Loucy (cell line): ENCODE data around the gene HASPIN.

Experiments used
- H2AFZ ChIP-seq: fragments of 200-600 bp; sonication (generic); 2 replicates; pipeline ENCODE4 v1.6.0; 2016; ENCODE audit warnings: antibody characterized with exemption, mild to moderate bottlenecking, low read length, moderate library complexity
- H3F3A ChIP-seq: fragments of 200-600 bp; 2 replicates; pipeline ENCODE4 v1.6.0; 2016; ENCODE audit warnings: antibody characterized with exemption, low read depth, mild to moderate bottlenecking
- H3K27me3 ChIP-seq: fragments of 200-600 bp; sonication (generic); 2 replicates; pipeline ENCODE4 v1.6.1; 2014; ENCODE audit warnings: low read length, mild to moderate bottlenecking; ENCODE audit not compliant: insufficient read depth, poor library complexity, severe bottlenecking
- H3K36me3 ChIP-seq: fragments of 200-600 bp; sonication (generic); 2 replicates; pipeline ENCODE4 v1.6.1; 2016; ENCODE audit warnings: low read length; ENCODE audit not compliant: insufficient read depth
- H3K4me1 ChIP-seq: fragments of 200-600 bp; sonication (generic); 2 replicates; pipeline ENCODE4 v1.5.1; 2014; ENCODE audit warnings: low read length, mild to moderate bottlenecking; ENCODE audit not compliant: insufficient read depth, poor library complexity, severe bottlenecking
- H3K4me2 ChIP-seq: fragments of 200-600 bp; sonication (generic); 2 replicates; pipeline ENCODE4 v1.6.0; 2014; ENCODE audit warnings: antibody characterized with exemption, low read length, low read depth, mild to moderate bottlenecking; ENCODE audit not compliant: poor library complexity, severe bottlenecking
- H3K4me3 ChIP-seq: fragments of 200-600 bp; sonication (generic); 2 replicates; pipeline ENCODE4 v1.5.1; 2014; ENCODE audit warnings: low read length, mild to moderate bottlenecking, mixed read lengths; ENCODE audit not compliant: poor library complexity, severe bottlenecking
- H3K79me2 ChIP-seq: fragments of 200-600 bp; sonication (generic); 2 replicates; pipeline ENCODE4 v1.6.1; 2014; ENCODE audit warnings: low read length; ENCODE audit not compliant: insufficient read depth
- H3K9ac ChIP-seq: fragments of 200-600 bp; sonication (generic); 2 replicates; pipeline ENCODE4 v1.6.0; 2014; ENCODE audit warnings: mild to moderate bottlenecking, low read depth, low read length, moderate library complexity; ENCODE audit not compliant: poor library complexity, severe bottlenecking
- H3K9me2 ChIP-seq: fragments of 200-600 bp; sonication (generic); replicated peaks from 2 replicates; pipeline ENCODE4 v1.6.1; 2016; ENCODE audit warnings: low read depth, low read length, mixed read lengths
- H3K9me3 ChIP-seq: fragments of 200-600 bp; sonication (generic); 2 replicates; pipeline ENCODE4 v1.6.1; 2014; ENCODE audit warnings: mild to moderate bottlenecking, antibody characterized with exemption, low read length, low read depth; ENCODE audit not compliant: insufficient read depth
- H4K20me1 ChIP-seq: fragments of 200-600 bp; sonication (generic); 2 replicates; pipeline ENCODE4 v1.6.0; 2014; ENCODE audit warnings: antibody characterized with exemption, low read length, mild to moderate bottlenecking; ENCODE audit not compliant: insufficient read depth, poor library complexity, severe bottlenecking
- EZH2phosphoT487 ChIP-seq: fragments of 200-600 bp; IDR thresholded peaks from 2 replicates; pipeline ENCODE4 v1.6.1; 2018; ENCODE audit warnings: antibody characterized with exemption, mild to moderate bottlenecking, moderate library complexity, borderline replicate concordance
- TF ChIP-seq, protein P1 (sequence below): fragments of 200-600 bp; sonication (generic); conservative IDR thresholded peaks from 2 replicates; pipeline ENCODE4 v1.5.1; 2014; ENCODE audit warnings: mild to moderate bottlenecking, antibody characterized with exemption, low read length

The HASPIN gene

DNA sequence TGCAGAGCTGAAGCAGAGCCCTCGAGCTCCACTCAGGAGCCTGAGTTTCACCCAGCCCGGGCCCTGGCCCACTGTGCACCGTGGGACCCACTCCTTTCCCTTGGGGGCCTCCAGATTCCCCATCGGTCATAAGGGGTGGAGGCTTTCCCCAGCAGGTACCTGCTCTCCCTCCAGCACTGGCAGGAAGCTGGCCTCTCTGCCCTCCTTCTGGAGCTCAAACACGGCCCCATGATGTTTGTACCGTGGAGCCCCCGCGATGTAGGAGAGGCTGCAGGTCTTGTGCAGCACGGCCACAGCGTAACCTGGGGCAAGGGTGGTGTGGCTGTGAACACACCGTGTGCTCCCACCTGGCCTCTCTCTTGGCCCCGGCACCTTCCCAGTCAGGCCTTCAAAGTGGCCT, 29.9 kb downstream of the HASPIN start:
- no peaks in the 10 kb centered on the region for H3K79me2 ChIP-seq
- H3K4me1 ChIP-seq: peaks cover 38% of the 10 kb centered on the region
- no peaks in the 10 kb centered on the region for H4K20me1 ChIP-seq
- no peaks in the 10 kb centered on the region for H3K9me3 ChIP-seq
- H3K4me2 ChIP-seq: no peak overlapping the region
- no peaks in the 10 kb centered on the region for H3K36me3 ChIP-seq
- no peak overlapping the region for H3K9ac ChIP-seq
- H3K4me3 ChIP-seq: no peak overlapping the region
- TF ChIP-seq, protein P1, sequence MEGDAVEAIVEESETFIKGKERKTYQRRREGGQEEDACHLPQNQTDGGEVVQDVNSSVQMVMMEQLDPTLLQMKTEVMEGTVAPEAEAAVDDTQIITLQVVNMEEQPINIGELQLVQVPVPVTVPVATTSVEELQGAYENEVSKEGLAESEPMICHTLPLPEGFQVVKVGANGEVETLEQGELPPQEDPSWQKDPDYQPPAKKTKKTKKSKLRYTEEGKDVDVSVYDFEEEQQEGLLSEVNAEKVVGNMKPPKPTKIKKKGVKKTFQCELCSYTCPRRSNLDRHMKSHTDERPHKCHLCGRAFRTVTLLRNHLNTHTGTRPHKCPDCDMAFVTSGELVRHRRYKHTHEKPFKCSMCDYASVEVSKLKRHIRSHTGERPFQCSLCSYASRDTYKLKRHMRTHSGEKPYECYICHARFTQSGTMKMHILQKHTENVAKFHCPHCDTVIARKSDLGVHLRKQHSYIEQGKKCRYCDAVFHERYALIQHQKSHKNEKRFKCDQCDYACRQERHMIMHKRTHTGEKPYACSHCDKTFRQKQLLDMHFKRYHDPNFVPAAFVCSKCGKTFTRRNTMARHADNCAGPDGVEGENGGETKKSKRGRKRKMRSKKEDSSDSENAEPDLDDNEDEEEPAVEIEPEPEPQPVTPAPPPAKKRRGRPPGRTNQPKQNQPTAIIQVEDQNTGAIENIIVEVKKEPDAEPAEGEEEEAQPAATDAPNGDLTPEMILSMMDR: no peak
- no peak for TF ChIP-seq EZH2phosphoT487
- H2AFZ ChIP-seq: no peak overlapping the region; the same call in 1 of the 2 replicates
- H3K9me2 ChIP-seq: no peaks in the 10 kb centered on the region
- H3F3A ChIP-seq: no peaks in the 10 kb centered on the region
- no peaks in the 10 kb centered on the region for H3K27me3 ChIP-seq

DNA sequence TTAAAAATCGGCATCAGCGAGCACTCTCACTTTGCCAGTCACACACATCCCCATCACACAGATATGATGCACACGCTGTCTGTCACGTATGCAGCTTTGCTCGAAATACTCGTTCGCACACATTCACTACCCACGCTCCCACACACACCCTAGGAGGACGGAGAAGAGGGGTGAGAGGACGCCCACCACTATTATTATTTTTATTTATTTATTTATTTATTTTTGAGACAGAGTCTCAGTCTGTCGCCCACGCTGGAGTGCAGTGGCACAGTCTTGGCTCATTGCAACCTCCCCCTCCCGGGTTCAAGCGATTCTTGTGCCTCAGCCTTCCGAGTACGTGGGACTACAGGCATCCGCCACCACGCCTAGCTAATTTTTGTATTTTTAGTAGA, 30.4 kb downstream of the HASPIN start:
- H3K4me1 ChIP-seq: peaks cover 34% of the 10 kb centered on the region
- no peaks in the 10 kb centered on the region for H4K20me1 ChIP-seq
- no peaks in the 10 kb centered on the region for H3K27me3 ChIP-seq
- H3K9me3 ChIP-seq: no peaks in the 10 kb centered on the region
- H3K79me2 ChIP-seq: no peaks in the 10 kb centered on the region
- no peaks in the 10 kb centered on the region for H3K36me3 ChIP-seq
- TF ChIP-seq, protein P1: no peak
- TF ChIP-seq EZH2phosphoT487: no peak
- H3K9ac ChIP-seq: no peak overlapping the region
- H3K9me2 ChIP-seq: no peaks in the 10 kb centered on the region
- H3K4me2 ChIP-seq: no peak overlapping the region
- no peak overlapping the region for H3K4me3 ChIP-seq
- no peaks in the 10 kb centered on the region for H3F3A ChIP-seq
- H2AFZ ChIP-seq: no peak overlapping the region

DNA sequence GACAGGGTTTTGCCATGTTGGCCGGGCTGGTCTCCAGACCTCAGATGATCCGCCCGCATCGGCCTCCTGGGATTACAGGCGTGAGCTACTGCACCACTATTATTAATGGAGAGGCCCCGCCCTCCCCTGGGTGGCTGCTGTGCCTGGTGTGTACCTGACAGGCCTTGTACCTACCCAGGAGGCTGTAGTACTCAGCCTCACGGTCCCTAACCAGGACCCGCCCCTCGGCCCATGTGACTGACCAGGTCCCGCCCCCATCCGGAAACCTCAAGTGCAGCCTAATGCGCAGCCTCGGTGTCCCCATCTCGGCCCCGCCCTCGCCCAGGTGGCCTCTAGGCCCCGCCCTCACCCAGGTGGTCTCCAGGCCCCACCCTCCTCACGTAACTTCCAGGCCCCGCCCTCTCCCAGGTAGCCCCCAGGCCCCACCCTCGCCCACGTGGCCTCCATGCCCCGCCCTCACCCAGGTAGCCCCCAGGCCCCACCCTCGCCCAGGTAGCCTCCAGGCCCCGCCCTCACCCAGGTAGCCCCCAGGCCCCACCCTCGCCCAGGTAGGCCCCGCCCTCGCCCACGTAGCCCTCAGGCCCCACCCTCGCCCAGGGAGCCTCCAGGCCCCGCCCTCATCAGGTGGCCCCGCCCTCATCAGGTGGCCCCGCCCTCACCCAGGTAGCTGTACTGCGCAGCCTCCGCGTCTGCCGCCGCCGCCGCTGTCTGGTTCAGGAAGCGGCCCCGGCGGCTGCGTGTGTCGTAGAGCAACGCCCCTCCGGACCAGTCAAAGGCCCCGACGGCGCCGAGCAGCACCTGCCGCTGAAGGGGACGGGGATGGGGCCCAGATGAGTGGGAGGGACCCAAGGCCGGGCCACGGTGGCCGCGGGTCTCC, 31.0 kb downstream of the HASPIN start:
- Histone ChIP-seq H3K4me3 (no peak overlapping the region), H3K9me3 (no peaks in the 10 kb centered on the region), H3K36me3 (no peaks in the 10 kb centered on the region), H4K20me1 (no peaks in the 10 kb centered on the region), H3K79me2 (no peaks in the 10 kb centered on the region), H3K9me2 (no peaks in the 10 kb centered on the region), H3K4me2 (no peak overlapping the region), H3K9ac (no peak overlapping the region), H2AFZ (no peak overlapping the region), H3F3A (no peaks in the 10 kb centered on the region), H3K4me1 (peaks cover 33% of the 10 kb centered on the region), H3K27me3 (no peaks in the 10 kb centered on the region)
- TF ChIP-seq EZH2phosphoT487: no peak
- TF ChIP-seq, protein P1: no peak
